Parathyroid adenoma (tissue), 2 donors: ENCODE results near the gene DPT.

Source experiments
- H2AFZ ChIP-seq: fragments of 300-600 bp; sonication (generic); one replicate; pipeline ENCODE4 v1.7.0; 2017; ENCODE audit warnings: antibody characterized with exemption, mild to moderate bottlenecking
- H3K27ac ChIP-seq: fragments of 300-600 bp; sonication (generic); one replicate; pipeline ENCODE4 v1.7.0; 2017
- H3K27me3 ChIP-seq: fragments of 300-600 bp; sonication (generic); one replicate; pipeline ENCODE4 v1.7.0; 2017; ENCODE audit warnings: low read length; ENCODE audit not compliant: control insufficient read depth, insufficient read depth
- H3K36me3 ChIP-seq: fragments of 300-600 bp; sonication (generic); one replicate; pipeline ENCODE4 v1.7.0; 2017; ENCODE audit warnings: low read length; ENCODE audit not compliant: control insufficient read depth, insufficient read depth
- H3K4me1 ChIP-seq: fragments of 300-600 bp; sonication (generic); one replicate; pipeline ENCODE4 v1.7.0; 2017; ENCODE audit warnings: control low read depth
- H3K4me2 ChIP-seq: fragments of 300-600 bp; sonication (generic); one replicate; pipeline ENCODE4 v1.7.0; 2017; ENCODE audit warnings: low read length
- H3K4me3 ChIP-seq: fragments of 300-600 bp; sonication (generic); one replicate; pipeline ENCODE4 v1.7.0; 2017; ENCODE audit warnings: low read depth, low read length
- H3K79me2 ChIP-seq: fragments of 300-600 bp; sonication (generic); one replicate; pipeline ENCODE4 v1.7.0; 2017; ENCODE audit warnings: control low read depth
- H3K9ac ChIP-seq: fragments of 300-600 bp; sonication (generic); one replicate; pipeline ENCODE4 v1.7.0; 2017; ENCODE audit warnings: mild to moderate bottlenecking
- H3K9me3 ChIP-seq: fragments of 300-600 bp; sonication (generic); one replicate; pipeline ENCODE4 v1.7.0; 2017; ENCODE audit warnings: low read length; ENCODE audit not compliant: control insufficient read depth
- CTCF ChIP-seq: fragments of 300-600 bp; sonication (generic); IDR thresholded peaks from one replicate; pipeline ENCODE4 v1.7.0; 2017; ENCODE audit warnings: antibody characterized with exemption, mild to moderate bottlenecking
- donor health status: primary hyperparathyroidism.

DPT gene

GRCh38 chr1:168755800-168756418 is 26.9 kb upstream of the DPT start:
- Histone ChIP-seq H3K79me2 (no peaks in the 10 kb centered on the region), H3K9ac (no peak overlapping the region), H3K27me3 (no peaks in the 10 kb centered on the region), H3K4me2 (no peak overlapping the region), H3K27ac (no peak overlapping the region), H3K4me1 (no peaks in the 10 kb centered on the region), H3K4me3 (no peak overlapping the region), H3K9me3 (no peaks in the 10 kb centered on the region), H2AFZ (no peak overlapping the region), H3K36me3 (no peaks in the 10 kb centered on the region)
- TF ChIP-seq CTCF: no peak

- no peak overlapping the region for H3K4me2 ChIP-seq
- H3K9me3 ChIP-seq: no peaks in the 10 kb centered on the region
- H3K27ac ChIP-seq: no peak overlapping the region
- no peak overlapping the region for H3K9ac ChIP-seq
- H2AFZ ChIP-seq: no peak overlapping the region
- H3K79me2 ChIP-seq: no peaks in the 10 kb centered on the region
- no peaks in the 10 kb centered on the region for H3K4me1 ChIP-seq
- no peak for TF ChIP-seq CTCF
- H3K27me3 ChIP-seq: no peaks in the 10 kb centered on the region
- H3K4me3 ChIP-seq: no peak overlapping the region
- H3K36me3 ChIP-seq: no peaks in the 10 kb centered on the region
Measured at GRCh38 chr1:168752171-168752832, 23.3 kb upstream of the DPT start.

- Histone ChIP-seq H3K4me1 (no peaks in the 10 kb centered on the region), H3K36me3 (no peaks in the 10 kb centered on the region), H3K9ac (no peak overlapping the region), H3K27me3 (no peaks in the 10 kb centered on the region), H3K4me2 (no peak overlapping the region), H3K27ac (no peak overlapping the region), H3K9me3 (no peaks in the 10 kb centered on the region), H3K79me2 (no peaks in the 10 kb centered on the region), H2AFZ (no peak overlapping the region), H3K4me3 (no peak overlapping the region)
- no peak for TF ChIP-seq CTCF
Measured at GRCh38 chr1:168751195-168751650, 22.2 kb upstream of the DPT start.

DNA sequence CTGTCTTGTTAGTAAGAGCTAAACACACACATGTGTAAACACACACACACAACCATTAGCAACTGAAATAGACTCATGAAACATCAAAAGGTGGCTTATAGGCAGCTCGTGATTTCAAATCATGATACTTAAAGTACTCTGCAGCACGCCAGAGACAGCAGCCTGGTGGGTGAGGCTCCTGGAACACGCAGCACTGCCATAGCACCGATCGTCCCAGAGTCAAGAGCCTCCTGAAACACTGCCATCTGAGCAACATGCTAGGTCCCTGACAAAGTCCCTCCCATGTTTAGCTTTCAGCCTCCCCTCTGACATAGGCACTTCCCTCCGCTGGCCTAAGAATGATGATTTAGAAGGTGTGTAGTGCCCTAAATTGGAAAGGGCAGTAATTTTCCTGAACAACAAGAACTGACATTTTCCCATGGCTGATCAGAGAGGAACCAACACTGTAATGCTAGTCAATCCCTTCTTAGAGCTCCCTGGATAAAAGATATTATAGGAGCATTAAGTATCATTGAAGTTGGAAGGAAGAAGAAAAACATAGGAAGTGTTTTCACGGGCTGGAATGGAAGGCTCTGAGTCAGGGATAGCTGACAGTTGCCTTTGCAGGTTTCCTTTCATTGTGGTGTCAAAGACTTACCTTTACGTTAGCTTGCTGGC is 14.1 kb upstream of the DPT start:
- H3K27me3 ChIP-seq: no peaks in the 10 kb centered on the region
- no peak overlapping the region for H3K4me3 ChIP-seq
- H3K9ac ChIP-seq: no peak overlapping the region
- TF ChIP-seq CTCF: no peak
- no peak overlapping the region for H2AFZ ChIP-seq
- no peaks in the 10 kb centered on the region for H3K79me2 ChIP-seq
- no peak overlapping the region for H3K4me2 ChIP-seq
- H3K27ac ChIP-seq: no peak overlapping the region
- no peaks in the 10 kb centered on the region for H3K9me3 ChIP-seq
- no peaks in the 10 kb centered on the region for H3K4me1 ChIP-seq
- no peaks in the 10 kb centered on the region for H3K36me3 ChIP-seq
